A172 (cell line): ENCODE data around the gene MACF1. TPM values are rescaled to one million over a fixed set of nuclear protein-coding genes. Genes with fewer than 3 reads are reported as not detected.
A peak's percentile ranks its signal among the peaks of the same experiment; 100 is the strongest.

Experiments used
- DNase-seq: peaks from one replicate; pipeline ENCODE4 v3.0.0-alpha.2; 2015; ENCODE audit warnings: low spot score
- total RNA-seq: library from RNA; depleted of rRNA; stranded (reverse); fragments of >200 nt; shearing (Covaris generic); gene quantifications from 2 replicates; pipeline ENCODE4 v1.2.3, GENCODE V29; 2014

MACF1 gene
- total RNA-seq, 1 experiment from 2014 or later, result 256 TPM

DNA sequence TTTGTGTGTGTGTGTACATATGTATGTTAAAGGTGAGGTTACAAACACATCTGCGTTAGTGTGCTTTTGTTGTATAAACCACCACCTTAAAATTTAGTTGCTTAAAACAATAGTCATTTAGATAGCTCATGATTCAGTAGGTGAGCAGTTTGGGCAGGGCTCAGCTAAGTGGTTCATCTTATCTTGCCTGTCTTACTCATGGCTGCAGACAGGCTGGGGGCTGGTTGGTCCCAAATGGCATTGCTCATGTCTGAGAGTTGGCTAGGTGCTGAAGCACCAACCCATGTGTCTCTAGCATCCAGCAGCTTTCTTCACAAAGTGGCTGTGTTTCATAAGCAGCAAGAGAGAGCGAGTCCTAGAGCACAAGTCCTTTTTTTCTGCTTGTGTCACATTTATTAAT lies 91.4 kb downstream of the MACF1 start:
- DNase-seq, result peak; percentile 43

- DNase-seq, result no peak
Measured at GRCh38 chr1:39297551-39297950, 93.1 kb downstream of the MACF1 start.

DNA sequence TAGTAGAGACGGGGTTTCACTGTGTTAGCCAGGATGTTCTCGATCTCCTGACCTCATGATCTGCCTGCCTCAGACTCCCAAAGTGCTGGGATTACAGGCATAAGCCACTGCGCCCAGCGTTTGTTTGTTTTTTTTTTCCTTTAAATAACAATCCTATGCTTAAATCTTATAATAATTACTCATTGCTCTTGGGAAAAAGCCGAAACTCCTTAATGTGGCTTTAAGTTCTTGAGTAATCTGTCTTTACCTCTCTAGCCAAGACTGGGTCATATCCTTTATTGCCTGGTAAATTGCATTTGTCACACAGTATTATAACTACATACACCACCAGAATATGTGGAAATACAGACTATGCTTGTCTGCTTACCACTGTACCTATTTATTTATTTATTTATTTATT lies 97.1 kb downstream of the MACF1 start:
- peak; percentile 3 for DNase-seq

DNA sequence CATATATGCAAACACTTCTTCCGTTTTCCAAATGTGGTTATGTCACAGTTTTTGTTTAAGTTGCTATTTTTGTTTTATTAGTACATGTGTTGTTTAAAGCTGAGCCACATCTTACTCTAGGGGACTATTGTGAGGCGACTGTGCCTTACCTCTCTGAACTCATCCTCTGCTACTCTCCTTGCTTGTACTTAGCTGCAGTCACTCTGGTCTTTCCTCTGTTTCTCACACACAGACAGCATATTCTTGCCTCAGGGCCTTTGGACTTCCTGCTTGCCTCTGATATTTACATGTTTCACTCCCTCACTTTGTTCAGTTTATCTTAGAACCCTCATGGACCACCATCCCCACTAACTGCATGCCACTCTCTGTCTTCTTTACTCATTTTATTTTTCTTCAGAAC lies 101.1 kb downstream of the MACF1 start:
- DNase-seq, result no peak

DNA sequence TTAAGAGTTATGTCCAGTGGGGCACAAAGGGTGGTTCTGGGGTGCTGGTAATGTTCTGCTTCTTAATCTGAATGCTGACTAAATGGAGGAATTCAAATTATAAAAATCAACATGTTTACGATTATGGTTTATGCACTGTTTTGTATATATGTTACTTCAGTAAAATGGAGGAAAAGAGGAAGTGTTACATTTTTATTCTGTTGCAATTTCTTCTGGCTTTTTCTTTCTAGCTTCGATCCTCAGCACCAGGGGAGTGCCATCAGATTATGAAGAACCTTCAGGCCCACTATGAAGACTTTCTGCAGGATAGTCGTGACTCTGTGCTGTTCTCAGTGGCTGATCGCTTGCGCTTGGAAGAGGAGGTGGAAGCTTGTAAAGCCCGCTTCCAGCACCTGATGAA lies 105.5 kb downstream of the MACF1 start:
- DNase-seq, result no peak

DNA sequence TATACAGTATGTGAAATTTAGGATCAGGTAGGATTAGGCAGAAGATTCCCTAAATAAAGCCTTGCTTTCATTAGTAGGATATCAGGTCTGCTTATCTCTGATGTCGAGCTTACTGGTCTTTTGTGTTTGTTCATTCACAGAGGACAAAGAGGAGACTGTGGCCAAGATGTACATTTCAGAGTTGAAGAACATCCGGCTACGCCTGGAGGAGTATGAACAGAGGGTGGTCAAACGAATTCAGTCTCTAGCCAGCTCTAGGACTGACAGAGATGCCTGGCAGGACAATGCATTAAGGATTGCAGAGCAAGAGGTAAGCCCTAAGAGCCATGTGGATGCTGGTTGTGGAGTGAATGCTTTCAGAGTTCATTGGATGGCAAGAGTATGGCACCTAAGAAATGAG lies 106.2 kb downstream of the MACF1 start:
- no peak for DNase-seq

DNA sequence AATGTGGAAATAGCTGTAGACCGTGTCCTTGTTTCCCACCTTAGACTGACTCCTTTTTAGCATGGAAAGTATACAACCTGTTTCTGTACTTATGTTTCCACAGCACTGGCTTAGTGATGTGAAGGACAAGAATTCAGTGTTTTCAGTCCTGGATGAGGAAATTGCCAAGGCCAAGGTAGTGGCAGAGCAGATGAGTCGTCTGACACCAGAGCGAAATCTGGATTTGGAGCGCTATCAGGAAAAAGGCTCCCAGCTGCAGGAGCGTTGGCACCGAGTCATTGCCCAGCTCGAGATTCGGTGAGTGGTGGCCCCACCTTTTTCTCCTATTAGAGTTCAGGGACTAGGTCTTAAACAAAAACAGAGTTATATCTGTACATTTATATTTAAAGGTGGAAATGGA lies 112.6 kb downstream of the MACF1 start:
- peak; percentile 34 for DNase-seq

- peak; percentile 88 for DNase-seq
Measured at GRCh38 chr1:39317910-39318633, 113.6 kb downstream of the MACF1 start.

GRCh38 chr1:39321979-39322378 lies 117.5 kb downstream of the MACF1 start:
- DNase-seq, result no peak

GRCh38 chr1:39322431-39322830 lies 117.9 kb downstream of the MACF1 start:
- no peak for DNase-seq

GRCh38 chr1:39324888-39325287 lies 120.4 kb downstream of the MACF1 start:
- DNase-seq, result no peak

DNA sequence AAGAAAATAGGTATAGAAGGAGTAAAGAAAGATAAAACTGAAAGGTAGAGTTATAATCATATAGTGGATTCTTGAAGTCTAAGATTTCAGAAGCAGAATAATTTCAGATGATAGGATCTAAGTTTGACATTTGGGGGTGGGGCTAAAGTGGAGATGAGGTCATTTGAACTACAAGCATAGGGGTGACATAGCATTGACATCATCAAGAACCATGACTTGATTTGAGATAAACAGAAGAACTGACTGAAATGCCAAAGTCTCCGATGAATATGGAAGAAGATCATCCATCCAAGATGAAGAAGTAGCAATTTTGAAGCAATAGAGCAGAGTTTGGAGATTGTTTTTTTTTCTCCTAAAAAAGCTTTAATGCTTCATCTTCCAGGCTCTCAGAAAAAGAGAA lies 122.3 kb downstream of the MACF1 start:
- no peak for DNase-seq

DNA sequence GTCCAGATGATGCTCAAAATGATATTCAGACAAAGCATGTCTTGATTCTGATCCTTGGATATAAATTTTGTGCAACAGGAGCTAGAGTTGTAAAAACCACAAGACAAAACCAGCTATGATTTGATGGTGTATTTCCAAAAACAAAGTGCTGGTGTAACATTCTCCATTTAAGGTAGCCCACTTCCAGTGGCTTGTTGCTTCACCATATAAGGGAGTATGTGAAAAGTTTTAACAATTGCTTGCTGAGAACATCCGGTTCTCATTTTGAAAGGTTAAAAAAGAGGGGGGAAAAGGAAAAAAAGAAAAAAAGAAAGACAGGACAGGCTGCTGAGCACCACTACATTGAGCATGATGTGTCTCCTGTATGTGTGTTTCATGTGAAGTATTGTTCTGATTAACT lies 123.6 kb downstream of the MACF1 start:
- no peak for DNase-seq

- no peak for DNase-seq
Measured at GRCh38 chr1:39328586-39329121, 124.2 kb downstream of the MACF1 start.

- no peak for DNase-seq
Measured at GRCh38 chr1:39331647-39332046, 127.2 kb downstream of the MACF1 start.

DNA sequence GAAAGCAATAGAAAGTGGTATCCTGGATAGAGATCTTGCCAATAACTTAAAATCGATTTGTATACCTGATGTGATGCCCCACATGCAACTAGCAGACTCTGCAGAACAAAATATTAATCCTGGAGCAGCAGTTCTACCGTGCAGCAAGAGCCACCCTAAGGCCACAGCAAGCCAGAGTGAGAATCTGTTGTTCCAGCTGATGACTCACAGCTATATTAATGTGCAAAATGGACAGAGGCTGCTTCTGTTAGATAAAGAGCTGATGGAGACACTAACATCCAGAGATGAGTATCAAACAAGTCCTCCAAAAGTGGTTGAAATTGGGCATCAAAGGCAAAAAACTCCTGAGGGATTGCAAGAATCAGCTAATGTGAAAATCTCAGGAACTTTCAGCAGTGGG lies 127.8 kb downstream of the MACF1 start:
- DNase-seq, result no peak

- no peak for DNase-seq
Measured at GRCh38 chr1:39332828-39333227, 128.3 kb downstream of the MACF1 start.

- DNase-seq, result no peak
Measured at GRCh38 chr1:39333296-39333695, 128.8 kb downstream of the MACF1 start.

- DNase-seq, result no peak
Measured at GRCh38 chr1:39335216-39335615, 130.7 kb downstream of the MACF1 start.

DNA sequence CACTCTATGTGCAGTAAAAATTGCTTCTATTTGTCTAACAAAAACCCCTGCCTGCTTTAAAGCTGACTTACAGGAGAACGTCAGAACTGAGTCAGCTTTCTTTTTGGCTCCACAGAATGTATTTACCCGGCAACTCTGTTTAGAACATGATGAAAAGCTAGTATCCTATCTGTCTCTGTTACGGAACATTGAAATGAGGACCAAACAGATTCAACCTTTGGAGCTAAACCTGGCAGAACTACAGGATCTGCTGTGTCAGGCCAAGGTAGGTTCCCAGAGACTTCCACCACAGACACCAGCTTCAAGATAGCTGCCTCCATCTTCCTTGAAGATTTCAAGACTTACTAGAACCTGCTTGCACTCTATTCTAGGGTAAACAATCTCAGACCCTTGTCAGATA lies 132.6 kb downstream of the MACF1 start:
- DNase-seq, result no peak

DNA sequence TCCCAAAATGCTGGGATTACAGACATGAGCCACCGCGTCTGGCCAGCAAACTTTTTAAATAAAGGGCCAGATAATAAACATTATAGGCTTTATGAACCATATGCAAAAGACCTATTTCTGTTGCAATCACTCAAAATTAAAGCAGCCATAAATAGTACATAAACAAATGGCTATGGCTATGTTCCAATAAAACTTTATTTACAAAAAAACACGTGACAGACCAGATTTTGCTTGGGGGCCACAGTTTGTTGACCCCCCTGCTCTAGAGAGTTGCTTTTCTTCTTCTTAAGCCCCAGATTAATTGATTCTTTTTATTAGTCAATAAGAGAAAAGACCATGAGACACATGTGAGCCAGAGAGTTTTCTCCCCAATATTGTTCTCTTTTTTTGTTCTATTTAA lies 138.3 kb downstream of the MACF1 start:
- no peak for DNase-seq

DNA sequence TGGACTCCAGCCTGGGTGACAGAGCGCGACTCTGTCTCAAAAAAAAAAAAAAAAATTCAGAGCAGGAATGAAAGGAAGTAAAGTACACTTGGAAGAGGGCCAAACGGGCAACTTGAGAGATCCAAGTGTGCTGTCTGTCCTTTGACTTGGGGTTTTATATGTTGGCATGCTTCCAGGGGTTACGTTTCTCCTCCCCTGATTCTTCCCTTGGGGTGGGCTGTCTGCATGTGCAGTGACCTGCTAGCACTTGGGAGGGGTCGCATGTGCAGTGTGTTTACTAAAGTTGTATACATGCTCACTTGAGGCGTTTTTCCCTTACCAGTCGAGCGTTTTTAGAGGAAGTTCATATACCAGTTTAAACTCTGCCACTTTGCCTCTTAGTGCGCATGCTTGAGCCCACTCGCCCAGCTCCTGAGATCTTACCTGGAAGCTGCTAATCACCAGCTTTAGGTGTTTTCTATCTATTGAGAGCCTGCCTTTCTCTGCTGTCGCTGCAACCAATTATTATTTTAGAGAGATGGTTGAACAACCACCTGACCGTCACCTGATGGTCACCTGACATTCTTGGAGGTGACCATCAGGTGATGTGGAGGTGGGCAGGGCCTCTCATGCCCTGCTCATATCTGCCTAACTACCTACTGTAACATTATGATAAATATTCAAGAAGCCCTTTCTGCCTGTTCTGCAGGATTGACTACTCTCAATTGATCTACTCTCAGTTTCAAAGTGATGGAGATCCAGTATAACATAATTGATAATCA lies 140.1 kb downstream of the MACF1 start:
- DNase-seq, result no peak

DNA sequence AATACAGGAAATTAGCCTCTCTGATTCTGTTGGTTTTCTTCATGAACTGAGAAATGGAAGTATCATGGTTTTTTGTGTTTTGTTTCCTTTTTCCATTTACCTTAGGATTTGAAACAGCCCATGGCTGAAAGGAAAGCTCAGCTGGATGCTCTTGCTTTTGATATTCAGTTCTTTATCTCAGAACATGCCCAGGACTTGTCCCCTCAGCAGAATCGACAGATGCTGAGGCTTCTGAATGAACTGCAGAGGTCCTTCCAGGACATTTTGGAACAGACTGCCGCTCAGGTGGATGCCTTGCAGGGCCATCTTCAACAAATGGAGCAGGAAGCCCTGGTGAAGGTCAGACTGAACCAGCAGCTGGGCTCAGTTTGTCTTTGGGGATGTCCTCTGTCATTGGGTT lies 142.4 kb downstream of the MACF1 start:
- no peak for DNase-seq
